Neural progenitor cell (in vitro differentiated cells): ENCODE data around the gene CCL5. TPM values are rescaled to one million over a fixed set of nuclear protein-coding genes. Genes with fewer than 3 reads are reported as not detected.

ENCODE experiments used
- DNase-seq: peaks from one replicate; pipeline ENCODE4 v3.0.0-alpha.2; 2016; ENCODE audit warnings: low spot score
- H2AFZ ChIP-seq: fragments of 200-600 bp; sonication (generic); replicated peaks from 2 replicates; pipeline ENCODE4 v1.6.1; 2016; ENCODE audit warnings: antibody characterized with exemption
- H3F3A ChIP-seq: fragments of 200-600 bp; sonication (generic); 2 replicates; pipeline ENCODE4 v1.6.1; 2016; ENCODE audit warnings: antibody characterized with exemption, low read depth
- H3K27ac ChIP-seq: fragments of 200-600 bp; sonication (generic); 2 replicates; pipeline ENCODE4 v1.5.1; 2016; ENCODE audit warnings: mild to moderate bottlenecking
- H3K27me3 ChIP-seq: fragments of 200-600 bp; sonication (generic); 2 replicates; pipeline ENCODE4 v1.6.1; 2016; ENCODE audit warnings: mild to moderate bottlenecking, moderate library complexity
- H3K36me3 ChIP-seq: fragments of 200-600 bp; sonication (generic); 2 replicates; pipeline ENCODE4 v1.5.1; 2016
- H3K4me1 ChIP-seq: fragments of 200-600 bp; sonication (generic); 2 replicates; pipeline ENCODE4 v1.6.1; 2016; ENCODE audit warnings: mixed run types
- H3K4me2 ChIP-seq: fragments of 200-600 bp; sonication (generic); 2 replicates; pipeline ENCODE4 v1.6.1; 2016
- H3K4me3 ChIP-seq: fragments of 200-600 bp; sonication (generic); 2 replicates; pipeline ENCODE4 v1.5.1; 2016
- H3K79me2 ChIP-seq: fragments of 200-600 bp; sonication (generic); 2 replicates; pipeline ENCODE4 v1.6.1; 2016; ENCODE audit warnings: low read depth
- H3K9ac ChIP-seq: fragments of 200-600 bp; sonication (generic); 2 replicates; pipeline ENCODE4 v1.6.1; 2016
- H3K9me3 ChIP-seq: fragments of 200-600 bp; sonication (generic); 2 replicates; pipeline ENCODE4 v1.5.1; 2016; ENCODE audit warnings: low read depth
- H4K20me1 ChIP-seq: fragments of 200-600 bp; sonication (generic); 2 replicates; pipeline ENCODE4 v1.6.1; 2016; ENCODE audit warnings: low read depth
- H3K27ac Mint-ChIP-seq: 3 replicates; pipeline ENCODE4 v1.8.0; 2021; ENCODE audit warnings: mixed read lengths
- H3K27me3 Mint-ChIP-seq: 2 replicates; pipeline ENCODE4 v1.8.0; 2022; ENCODE audit warnings: low read depth, mild to moderate bottlenecking, inconsistent platforms, moderate library complexity, mixed read lengths; ENCODE audit not compliant: insufficient read depth
- H3K36me3 Mint-ChIP-seq: 3 replicates; pipeline ENCODE4 v1.8.0; 2021; ENCODE audit warnings: mixed read lengths
- H3K4me1 Mint-ChIP-seq: 3 replicates; pipeline ENCODE4 v1.8.0; 2021; ENCODE audit warnings: mixed read lengths
- H3K4me3 Mint-ChIP-seq: 3 replicates; pipeline ENCODE4 v1.8.0; 2021; ENCODE audit warnings: mild to moderate bottlenecking, moderate library complexity, mixed read lengths
- H3K9me3 Mint-ChIP-seq: 3 replicates; pipeline ENCODE4 v1.8.0; 2020; ENCODE audit warnings: mixed read lengths
- CTCF ChIP-seq: fragments of 200-600 bp; sonication (generic); IDR thresholded peaks from 2 replicates; pipeline ENCODE4 v1.5.1; 2017; ENCODE audit warnings: antibody characterized with exemption, mild to moderate bottlenecking
- EZH2 ChIP-seq: fragments of 200-600 bp; sonication (generic); IDR thresholded peaks from 2 replicates; pipeline ENCODE4 v1.6.1; 2017; ENCODE audit warnings: antibody characterized with exemption, mild to moderate bottlenecking, moderate library complexity
- EZH2phosphoT487 ChIP-seq: fragments of 200-600 bp; sonication (generic); IDR thresholded peaks from 2 replicates; pipeline ENCODE4 v1.6.1; 2017; ENCODE audit warnings: antibody characterized with exemption
- total RNA-seq: library from RNA; depleted of rRNA; stranded (reverse); fragments of >200 nt; gene quantifications from 2 replicates; pipeline ENCODE4 v1.2.3, GENCODE V29; 2015; ENCODE audit warnings: low replicate concordance

The CCL5 gene
- total RNA-seq, 1 donor from 2014 or later = not detected

DNA sequence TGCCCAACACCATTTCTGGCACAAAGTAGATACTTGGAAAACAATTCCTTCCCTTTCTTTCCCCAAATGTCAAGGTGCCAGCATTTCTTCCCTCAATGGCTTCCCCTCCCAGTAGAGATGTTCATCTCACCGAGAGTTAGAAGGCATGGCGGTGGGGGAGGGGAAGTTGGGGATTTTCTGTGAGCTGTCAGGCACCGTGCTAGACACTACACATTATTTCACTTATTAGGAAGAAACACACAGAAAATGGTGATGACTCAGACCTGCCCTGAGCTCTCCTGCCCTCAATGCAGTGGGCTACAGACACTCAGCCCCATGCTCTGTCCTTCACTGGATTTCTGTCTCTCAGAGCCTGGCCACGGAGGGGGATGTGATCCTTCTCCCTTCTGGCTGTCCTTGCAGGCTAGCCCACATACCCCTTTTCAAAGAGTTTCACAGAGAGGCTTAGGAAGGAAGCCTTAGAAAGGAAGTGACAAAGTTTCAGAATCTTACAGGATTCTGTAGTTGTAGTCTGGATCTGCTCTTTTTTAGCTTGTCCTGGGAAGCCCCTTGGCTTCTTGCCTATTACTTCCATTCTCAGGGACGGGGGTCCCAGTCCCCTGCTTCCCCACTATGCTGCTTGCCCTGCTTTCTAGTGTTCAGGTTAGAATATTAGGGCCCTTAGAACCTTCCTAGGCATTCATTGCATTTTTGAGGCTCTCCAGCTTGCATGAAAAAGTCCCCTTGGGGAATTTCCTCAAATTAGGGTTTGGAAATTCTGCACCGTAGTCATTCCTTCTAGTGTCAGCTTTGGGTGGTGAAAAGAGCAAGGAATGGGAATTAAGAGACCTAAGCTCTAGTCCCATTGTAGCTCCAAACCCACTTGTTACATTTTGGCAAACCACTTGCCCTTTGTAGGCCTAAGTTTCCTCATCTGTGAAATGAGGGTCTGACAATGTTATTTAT, 12.2 kb upstream of the CCL5 start:
- TF ChIP-seq CTCF (no peak), EZH2phosphoT487 (no peak), EZH2 (no peak)
- no peak overlapping the region for H3K27ac Mint-ChIP-seq
- peak overlapping the region; percentile 46 for H2AFZ ChIP-seq

DNA sequence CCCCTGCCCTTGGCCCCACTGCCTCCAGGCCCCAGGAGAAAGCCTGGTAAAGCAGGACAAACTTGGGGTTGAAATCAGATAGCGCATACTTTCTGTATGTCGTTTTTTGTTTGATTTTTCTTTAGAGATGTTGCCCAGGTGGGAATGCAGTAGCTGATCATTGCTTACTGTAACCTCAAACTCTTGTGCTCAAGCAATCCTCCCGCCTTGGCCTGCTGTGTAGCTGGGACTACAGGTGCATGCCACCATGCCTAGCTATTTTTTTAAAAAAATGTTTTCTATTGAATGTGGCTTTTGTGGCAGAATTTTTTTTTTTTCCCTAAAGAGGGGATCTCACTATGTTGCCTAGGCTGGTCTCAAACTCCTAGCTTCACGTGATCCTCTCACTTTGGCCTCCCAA, 11.1 kb upstream of the CCL5 start:
- no peak overlapping the region for H2AFZ ChIP-seq
- Mint-ChIP-seq H3K4me3 (no peak overlapping the region), H3K9me3 (no peaks in the 10 kb centered on the region), H3K36me3 (no peaks in the 10 kb centered on the region), H3K27ac (peak overlapping the region; percentile 72), H3K4me1 (peaks cover 13% of the 10 kb centered on the region), H3K27me3 (no peaks in the 10 kb centered on the region)
- no peak overlapping the region for H3K4me2 ChIP-seq
- no peak overlapping the region for H3K4me3 ChIP-seq
- H3K27ac ChIP-seq = no peak overlapping the region
- DNase-seq = no peak
- no peaks in the 10 kb centered on the region for H3K79me2 ChIP-seq
- H3F3A ChIP-seq = no peaks in the 10 kb centered on the region
- H3K27me3 ChIP-seq = no peaks in the 10 kb centered on the region
- TF ChIP-seq EZH2 (no peak), EZH2phosphoT487 (no peak), CTCF (no peak)
- no peaks in the 10 kb centered on the region for H3K36me3 ChIP-seq
- H3K4me1 ChIP-seq = peaks cover 7% of the 10 kb centered on the region
- no peak overlapping the region for H3K9ac ChIP-seq
- H3K9me3 ChIP-seq = no peaks in the 10 kb centered on the region
- H4K20me1 ChIP-seq = no peaks in the 10 kb centered on the region

More for the DNA sequence above, 12.2 kb upstream of the CCL5 start:
- no peaks in the 10 kb centered on the region for H3K79me2 ChIP-seq
- H3K9ac ChIP-seq = no peak overlapping the region
- Mint-ChIP-seq H3K4me1 (peaks cover 13% of the 10 kb centered on the region), H3K4me3 (no peak overlapping the region), H3K27me3 (no peaks in the 10 kb centered on the region), H3K9me3 (no peaks in the 10 kb centered on the region), H3K36me3 (no peaks in the 10 kb centered on the region)
- no peaks in the 10 kb centered on the region for H4K20me1 ChIP-seq
- peaks cover 7% of the 10 kb centered on the region for H3K4me1 ChIP-seq
- H3K27ac ChIP-seq = no peak overlapping the region
- DNase-seq = no peak
- no peaks in the 10 kb centered on the region for H3K27me3 ChIP-seq
- no peaks in the 10 kb centered on the region for H3F3A ChIP-seq
- no peak overlapping the region for H3K4me3 ChIP-seq
- H3K4me2 ChIP-seq = no peak overlapping the region
- no peaks in the 10 kb centered on the region for H3K36me3 ChIP-seq
- H3K9me3 ChIP-seq = no peaks in the 10 kb centered on the region

DNA sequence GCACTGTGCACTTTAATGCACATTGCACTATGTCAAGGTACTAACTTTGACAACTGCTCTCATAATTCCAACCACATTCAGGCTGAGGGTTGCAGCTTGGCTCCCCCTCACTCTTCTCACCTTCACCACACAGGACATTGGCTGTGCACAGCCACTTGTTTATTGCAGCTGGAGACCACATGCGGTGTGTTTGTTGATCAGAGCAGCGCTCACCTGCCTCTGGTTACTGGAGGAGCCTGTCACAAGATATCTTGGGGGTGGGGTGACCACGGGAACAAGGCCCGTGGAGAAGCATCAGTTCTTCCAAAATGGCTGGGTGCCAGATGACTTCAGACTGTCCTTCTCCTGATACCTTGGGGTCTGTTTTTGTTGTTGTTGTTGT, 10.6 kb upstream of the CCL5 start:
- Mint-ChIP-seq H3K36me3 (no peaks in the 10 kb centered on the region), H3K9me3 (no peaks in the 10 kb centered on the region), H3K4me3 (no peak overlapping the region), H3K27me3 (no peaks in the 10 kb centered on the region), H3K4me1 (peaks cover 13% of the 10 kb centered on the region), H3K27ac (peak overlapping the region; percentile 72)
- Histone ChIP-seq H3K9ac (no peak overlapping the region), H3K27ac (no peak overlapping the region), H2AFZ (no peak overlapping the region), H3F3A (no peaks in the 10 kb centered on the region), H3K27me3 (no peaks in the 10 kb centered on the region), H3K79me2 (no peaks in the 10 kb centered on the region), H3K36me3 (no peaks in the 10 kb centered on the region), H3K4me1 (peaks cover 7% of the 10 kb centered on the region), H3K9me3 (no peaks in the 10 kb centered on the region), H3K4me3 (no peak overlapping the region), H3K4me2 (no peak overlapping the region), H4K20me1 (no peaks in the 10 kb centered on the region)
- TF ChIP-seq EZH2 = no peak
- no peak for TF ChIP-seq EZH2phosphoT487
- no peak for TF ChIP-seq CTCF
- peak; percentile 7 for DNase-seq
